PFSK-1 (cell line): ENCODE data around the gene PPP1R9A.

ENCODE experiments used
- FOXP2 ChIP-seq: optimal IDR thresholded peaks from 2 replicates; pipeline ENCODE3; 2011; ENCODE audit warnings: borderline replicate concordance, control low read depth, inconsistent platforms; ENCODE audit not compliant: insufficient read depth; ENCODE audit errors: extremely low read length, extremely low read depth
- POLR2AphosphoS5 ChIP-seq: IDR thresholded peaks from 2 replicates; pipeline ENCODE4 v1.6.1; 2012; ENCODE audit warnings: low read depth, mild to moderate bottlenecking, control low read depth, low read length, moderate library complexity
- REST ChIP-seq, 2 experiments: IDR thresholded peaks; 2 replicates each; pipeline versions ENCODE4 v1.6.1 to v1.8.0; 2011 to 2012; ENCODE audit warnings: low read depth in 2 of 2, low read length in 2 of 2, control low read depth in 1 of 2, inconsistent platforms in 1 of 2, mild to moderate bottlenecking in 1 of 2, moderate library complexity in 1 of 2; ENCODE audit not compliant: insufficient read depth in 1 of 2
- SIN3A ChIP-seq: IDR thresholded peaks from 2 replicates; pipeline ENCODE4 v1.6.1; 2012; ENCODE audit warnings: mild to moderate bottlenecking, low read length, moderate library complexity, borderline replicate concordance; ENCODE audit not compliant: insufficient read depth
- TAF1 ChIP-seq: IDR thresholded peaks from 2 replicates; pipeline ENCODE4 v1.6.1; 2012; ENCODE audit warnings: low read length, control low read depth, borderline replicate concordance; ENCODE audit not compliant: insufficient read depth

The PPP1R9A gene

GRCh38 chr7:95304990-95305389 lies 397.6 kb downstream of the PPP1R9A start:
- no peak for TF ChIP-seq TAF1

- TF ChIP-seq FOXP2: no peak
- TF ChIP-seq SIN3A: no peak
- no peak for TF ChIP-seq POLR2AphosphoS5
- TF ChIP-seq TAF1: no peak
- TF ChIP-seq REST (IDR thresholded peaks at IDR 0.05; ENCODE audit: insufficient read depth in 1 of 2, low read depth in 2 of 2, low read length in 2 of 2): no peak
Observed at GRCh38 chr7:95309951-95310350, 402.6 kb downstream of the PPP1R9A start.

GRCh38 chr7:95311389-95311788 lies 404.0 kb downstream of the PPP1R9A start:
- TF ChIP-seq POLR2AphosphoS5 (no peak), TAF1 (no peak), SIN3A (no peak), FOXP2 (no peak), REST (IDR thresholded peaks at IDR 0.05; ENCODE audit: insufficient read depth in 1 of 2, low read depth in 2 of 2, low read length in 2 of 2) (no peak)

GRCh38 chr7:95312561-95312960 lies 405.2 kb downstream of the PPP1R9A start:
- TF ChIP-seq POLR2AphosphoS5 (no peak), TAF1 (no peak), REST (IDR thresholded peaks at IDR 0.05; ENCODE audit: insufficient read depth in 1 of 2, low read depth in 2 of 2, low read length in 2 of 2) (no peak), SIN3A (no peak), FOXP2 (no peak)

GRCh38 chr7:95316588-95316987 lies 409.2 kb downstream of the PPP1R9A start:
- TF ChIP-seq FOXP2 (no peak), SIN3A (no peak), REST (IDR thresholded peaks at IDR 0.05; ENCODE audit: insufficient read depth in 1 of 2, low read depth in 2 of 2, low read length in 2 of 2) (no peak), TAF1 (no peak)

- TF ChIP-seq SIN3A: no peak
Observed at GRCh38 chr7:95317546-95317945, 410.2 kb downstream of the PPP1R9A start.
